GM12892 (cell line): Measurements from ENCODE around the gene FBXO10.
"Not testable (repeated sequence)": the region's sequence is repeated elsewhere in the genome, so short reads cannot be mapped to it uniquely, and the experiment has no call there.

Experiments
- DNase-seq: peaks from one replicate; pipeline ENCODE4 v3.0.0; 2011; ENCODE audit not compliant: insufficient read length
- FAIRE-seq: peaks from 2 replicates; lab custom pipeline; 2011; peaks lifted over from hg19 to GRCh38; lab: Jason Lieb, UNC
- POLR2A ChIP-seq: IDR thresholded peaks from 2 replicates; pipeline ENCODE4 v1.6.1; 2011; ENCODE audit warnings: low read depth, low read length, control low read depth
- POLR2AphosphoS5 ChIP-seq: IDR thresholded peaks from 2 replicates; pipeline ENCODE4 v1.6.1; 2011; ENCODE audit warnings: low read depth, low read length, control low read depth
- TAF1 ChIP-seq: IDR thresholded peaks from 2 replicates; pipeline ENCODE4 v1.6.1; 2011; ENCODE audit warnings: low read depth, mild to moderate bottlenecking, control low read depth, low read length, borderline replicate concordance

The FBXO10 gene

GRCh38 chr9:37485389-37486255 lies 90.6 kb downstream of the FBXO10 start, which contains the start of gene POLR1E:
POLR1E (plus strand) TSS chr9:37485948; CDS start chr9:37486048, 100 bp downstream.
- peak; percentile 98 for DNase-seq

GRCh38 chr9:37480759-37481158 lies 95.4 kb downstream of the FBXO10 start:
- FAIRE-seq (no peak), DNase-seq (no peak)
- TF ChIP-seq POLR2AphosphoS5 = no peak
- TF ChIP-seq POLR2A = no peak

More at GRCh38 chr9:37485389-37486255, 90.6 kb downstream of the FBXO10 start, which contains the start of gene POLR1E:
- FAIRE-seq = peak; percentile 99
- TF ChIP-seq POLR2A (peak; percentile 96), POLR2AphosphoS5 (peak; percentile 92), TAF1 (peak; percentile 81; the same call in 1 of the 2 replicates)

GRCh38 chr9:37477987-37478619 lies 98.1 kb downstream of the FBXO10 start:
- FAIRE-seq, DNase-seq: not testable (repeated sequence)

- not testable (repeated sequence) for FAIRE-seq, DNase-seq
Measured at GRCh38 chr9:37477443-37477842, 98.7 kb downstream of the FBXO10 start.

GRCh38 chr9:37476930-37477329 lies 99.2 kb downstream of the FBXO10 start:
- no peak for FAIRE-seq
- no peak for TF ChIP-seq POLR2A
- TF ChIP-seq POLR2AphosphoS5 = no peak
- TF ChIP-seq TAF1 = no peak
- no peak for DNase-seq

GRCh38 chr9:37474438-37474837 lies 101.7 kb downstream of the FBXO10 start:
- TF ChIP-seq POLR2AphosphoS5 (no peak), TAF1 (no peak), POLR2A (no peak)
- FAIRE-seq (no peak), DNase-seq (no peak)

- not testable (repeated sequence) for DNase-seq, FAIRE-seq
Measured at GRCh38 chr9:37473982-37474381, 102.2 kb downstream of the FBXO10 start.

- no peak for FAIRE-seq
- no peak for TF ChIP-seq TAF1
- TF ChIP-seq POLR2AphosphoS5 = no peak
- no peak for TF ChIP-seq POLR2A
- DNase-seq = no peak
Measured at GRCh38 chr9:37471942-37472684, 104.1 kb downstream of the FBXO10 start.

- TF ChIP-seq POLR2AphosphoS5 (no peak), TAF1 (no peak), POLR2A (no peak)
- FAIRE-seq (no peak), DNase-seq (no peak)
Measured at GRCh38 chr9:37468620-37469019, 107.6 kb downstream of the FBXO10 start.

GRCh38 chr9:37467530-37467929 lies 108.7 kb downstream of the FBXO10 start:
- not testable (repeated sequence) for DNase-seq, FAIRE-seq

- FAIRE-seq = no peak
- peak; percentile 29 for DNase-seq
- TF ChIP-seq POLR2AphosphoS5 (peak; percentile 72; the same call in 1 of the 2 replicates), TAF1 (no peak; the same call in 1 of the 2 replicates)
Measured at GRCh38 chr9:37466037-37466709, 110.0 kb downstream of the FBXO10 start.
